ENCODE results near the gene SRGAP3. TPM values are rescaled to one million over a fixed set of nuclear protein-coding genes. Genes with fewer than 3 reads are reported as not detected.

Gene SRGAP3
- total and polyA plus RNA-seq, 3 donors from 2014 or later: 16.5 to 65.9 (median 58.5) TPM

DNA sequence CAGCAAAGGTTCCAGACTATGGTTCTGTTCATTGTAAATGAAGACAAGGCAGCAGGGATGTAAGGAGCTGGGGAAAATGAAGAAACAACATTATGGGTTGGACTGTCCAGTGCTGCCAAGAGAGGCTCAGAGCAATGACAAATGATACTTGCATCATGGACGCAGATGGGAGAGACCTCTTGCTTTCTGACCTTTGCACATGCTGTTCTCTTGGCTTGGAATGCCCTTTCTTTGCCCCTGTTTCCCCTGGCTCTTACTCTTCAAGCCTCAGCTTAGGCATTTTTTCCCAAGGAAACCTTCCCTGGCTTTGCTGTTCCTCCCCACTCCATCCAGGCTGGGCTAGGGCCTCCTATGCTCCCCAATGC, 226.2 kb downstream of the SRGAP3 start:
- Histone ChIP-seq H3K4me1 (peaks cover 12% of the 10 kb centered on the region), H3K36me3 (ENCODE audit: low read depth, missing control alignments) (no peaks in the 10 kb centered on the region), H3K27me3 (no peaks in the 10 kb centered on the region), H3K4me3 (no peak overlapping the region), H3K27ac (no peak overlapping the region), H3K9me3 (no peaks in the 10 kb centered on the region)
- TF ChIP-seq, protein P1, sequence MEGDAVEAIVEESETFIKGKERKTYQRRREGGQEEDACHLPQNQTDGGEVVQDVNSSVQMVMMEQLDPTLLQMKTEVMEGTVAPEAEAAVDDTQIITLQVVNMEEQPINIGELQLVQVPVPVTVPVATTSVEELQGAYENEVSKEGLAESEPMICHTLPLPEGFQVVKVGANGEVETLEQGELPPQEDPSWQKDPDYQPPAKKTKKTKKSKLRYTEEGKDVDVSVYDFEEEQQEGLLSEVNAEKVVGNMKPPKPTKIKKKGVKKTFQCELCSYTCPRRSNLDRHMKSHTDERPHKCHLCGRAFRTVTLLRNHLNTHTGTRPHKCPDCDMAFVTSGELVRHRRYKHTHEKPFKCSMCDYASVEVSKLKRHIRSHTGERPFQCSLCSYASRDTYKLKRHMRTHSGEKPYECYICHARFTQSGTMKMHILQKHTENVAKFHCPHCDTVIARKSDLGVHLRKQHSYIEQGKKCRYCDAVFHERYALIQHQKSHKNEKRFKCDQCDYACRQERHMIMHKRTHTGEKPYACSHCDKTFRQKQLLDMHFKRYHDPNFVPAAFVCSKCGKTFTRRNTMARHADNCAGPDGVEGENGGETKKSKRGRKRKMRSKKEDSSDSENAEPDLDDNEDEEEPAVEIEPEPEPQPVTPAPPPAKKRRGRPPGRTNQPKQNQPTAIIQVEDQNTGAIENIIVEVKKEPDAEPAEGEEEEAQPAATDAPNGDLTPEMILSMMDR (IDR thresholded peaks at IDR 0.05): no peak
- no peak for TF ChIP-seq POLR2A (IDR thresholded peaks at IDR 0.05)
- WGBS, 2 donors: 77 to 100% methylated on average over 1 of the region's 1 CpG
- no peak for DNase-seq
- intact Hi-C loops (cut with DNase I; ENCODE audit: low total_unique reads): no loop called here

DNA sequence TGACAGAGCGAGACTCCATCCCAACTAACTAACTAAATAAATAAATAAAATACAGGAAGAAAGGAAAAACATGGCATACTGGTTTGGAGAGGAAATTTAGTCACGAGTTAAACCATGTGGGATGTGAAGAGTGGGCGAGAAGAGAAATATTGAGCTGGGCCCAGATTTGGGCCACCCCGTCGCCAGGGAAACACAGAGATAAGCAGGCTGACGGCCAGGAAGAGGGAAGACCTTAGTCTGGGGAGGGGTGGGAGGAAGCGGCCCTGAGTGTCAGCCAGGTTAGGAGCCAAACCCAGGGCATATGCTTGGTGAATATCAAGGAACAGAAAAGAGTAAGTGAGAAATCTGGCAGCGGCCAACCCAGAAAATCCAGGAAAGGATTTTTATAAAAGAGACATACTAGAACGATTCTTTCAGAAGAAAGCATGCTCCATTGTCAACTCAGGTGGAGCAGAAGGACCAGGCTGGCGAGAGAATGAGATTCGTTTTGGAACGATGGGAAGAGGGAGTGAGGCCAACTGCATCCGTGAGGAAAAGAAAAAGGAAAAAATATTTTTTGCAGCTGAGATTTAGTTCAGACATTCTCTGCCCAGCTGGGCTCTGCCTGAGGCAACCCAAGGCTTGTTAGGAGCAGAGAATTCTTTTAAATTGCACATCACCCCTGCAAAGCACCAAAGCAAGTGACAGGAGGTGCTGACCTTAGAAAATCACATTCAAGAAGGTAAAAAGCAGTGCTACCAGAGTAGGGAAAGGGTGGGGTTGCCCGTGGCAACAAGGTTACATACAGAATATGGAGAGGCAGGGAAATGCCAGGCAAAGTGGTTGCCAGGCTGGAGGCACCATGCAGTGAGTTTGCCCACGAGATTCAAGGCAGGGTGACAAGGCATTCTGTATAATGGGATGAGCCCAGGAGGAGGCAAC, 226.9 kb downstream of the SRGAP3 start:
- no peak for DNase-seq
- TF ChIP-seq, protein P1 (IDR thresholded peaks at IDR 0.05): no peak
- no peak for TF ChIP-seq POLR2A (IDR thresholded peaks at IDR 0.05)
- Histone ChIP-seq H3K9me3 (no peaks in the 10 kb centered on the region), H3K27me3 (no peaks in the 10 kb centered on the region), H3K27ac (no peak overlapping the region), H3K4me3 (no peak overlapping the region), H3K4me1 (peaks cover 6% of the 10 kb centered on the region), H3K36me3 (ENCODE audit: low read depth, missing control alignments) (no peaks in the 10 kb centered on the region)
- intact Hi-C loops (cut with DNase I; ENCODE audit: low total_unique reads): no loop called here
- 58 to 70% methylated on average over 15 of the region's 15 CpGs for WGBS, 2 donors

DNA sequence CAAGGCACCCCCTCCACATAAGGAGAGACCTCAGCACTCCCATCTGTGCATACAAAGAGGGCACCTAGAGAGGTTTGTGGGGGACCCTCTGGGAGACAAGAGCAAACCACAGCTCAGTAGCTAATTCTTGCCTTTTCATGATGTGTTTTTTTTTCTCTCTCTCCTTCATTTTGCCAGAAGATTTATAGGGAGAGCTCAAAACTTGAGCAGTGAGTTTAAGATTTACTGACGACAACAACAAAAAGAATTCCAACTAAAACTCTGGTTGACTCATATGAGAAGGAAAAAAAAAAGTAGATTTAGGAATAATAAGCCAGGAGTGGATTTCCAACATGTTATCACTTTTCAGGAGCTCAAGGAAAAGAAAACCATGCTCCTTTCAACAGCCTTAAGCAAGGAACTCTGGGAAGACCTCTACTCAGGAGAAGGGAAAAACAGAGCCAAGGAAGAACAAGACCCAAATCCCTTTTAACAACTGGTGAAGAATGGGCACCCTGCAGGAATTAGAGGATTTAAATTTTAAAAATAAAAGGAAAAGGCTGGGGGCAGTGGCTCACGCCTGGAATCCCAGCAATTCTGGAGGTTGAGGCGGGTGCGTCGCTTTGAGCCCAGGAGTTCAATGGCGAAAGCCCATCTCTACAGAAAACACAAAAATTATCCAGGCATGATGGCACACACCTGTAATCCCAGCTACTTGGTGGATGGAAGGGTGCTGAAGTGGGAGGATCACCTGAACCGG, 228.0 kb downstream of the SRGAP3 start:
- DNase-seq: no peak
- no peaks in the 10 kb centered on the region for H3K27me3 ChIP-seq
- no peak overlapping the region for H3K27ac ChIP-seq
- H3K4me3 ChIP-seq: no peak overlapping the region
- TF ChIP-seq, protein P1 (IDR thresholded peaks at IDR 0.05): no peak
- no peak for TF ChIP-seq POLR2A (IDR thresholded peaks at IDR 0.05)
- 95 to 96% methylated on average over 7 of the region's 7 CpGs for WGBS, 2 donors
- peaks cover 3% of the 10 kb centered on the region for H3K4me1 ChIP-seq
- H3K9me3 ChIP-seq: no peaks in the 10 kb centered on the region
- intact Hi-C loops (cut with DNase I; ENCODE audit: low total_unique reads): no loop called here
- H3K36me3 ChIP-seq (ENCODE audit: low read depth, missing control alignments): no peaks in the 10 kb centered on the region

DNA sequence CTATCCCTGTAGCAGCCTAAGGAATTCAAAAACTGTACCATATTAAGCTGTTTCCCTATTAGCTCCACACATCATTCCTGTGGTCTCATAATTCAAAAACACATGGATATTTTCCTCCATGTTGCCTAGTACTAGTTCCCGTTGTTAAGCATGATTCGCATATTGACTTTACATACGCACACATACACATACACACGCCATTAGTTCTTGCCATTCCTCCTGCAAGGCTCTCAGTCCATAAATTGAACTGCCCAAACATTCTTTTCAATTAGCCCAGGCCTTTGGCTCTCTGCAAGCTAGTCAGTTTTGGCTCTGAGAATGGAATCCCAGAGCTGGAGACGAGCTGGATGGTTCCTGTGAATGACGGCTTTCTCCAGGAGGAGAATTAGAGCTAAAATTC, 229.0 kb downstream of the SRGAP3 start:
- no peaks in the 10 kb centered on the region for H3K27me3 ChIP-seq

More for the DNA sequence above, 229.0 kb downstream of the SRGAP3 start:
- 83 to 87% methylated on average over 6 of the region's 6 CpGs for WGBS, 2 donors
- Histone ChIP-seq H3K9me3 (no peaks in the 10 kb centered on the region), H3K36me3 (ENCODE audit: low read depth, missing control alignments) (no peaks in the 10 kb centered on the region), H3K4me1 (peaks cover 3% of the 10 kb centered on the region), H3K4me3 (no peak overlapping the region), H3K27ac (no peak overlapping the region)
- intact Hi-C loops (cut with DNase I; ENCODE audit: low total_unique reads): no loop called here
- DNase-seq: no peak
- TF ChIP-seq POLR2A (IDR thresholded peaks at IDR 0.05): no peak
- TF ChIP-seq, protein P1 (IDR thresholded peaks at IDR 0.05): no peak

All from testis (tissue), 3 donors.